HFFc6 (cell line): ENCODE results near the gene CDADC1. TPM values are rescaled to one million over a fixed set of nuclear protein-coding genes. Genes with fewer than 3 reads are reported as not detected.

Source experiments
- DNase-seq: peaks from one replicate; pipeline ENCODE4 v3.0.0-alpha.2; 2018
- H3K27ac Mint-ChIP-seq: 2 replicates; pipeline ENCODE4 v1.8.0; 2020; ENCODE audit warnings: mild to moderate bottlenecking, mixed read lengths
- H3K27me3 Mint-ChIP-seq: 2 replicates; pipeline ENCODE4 v1.8.0; 2021; ENCODE audit warnings: mild to moderate bottlenecking, moderate library complexity, mixed read lengths; ENCODE audit not compliant: insufficient read depth
- H3K36me3 Mint-ChIP-seq: 2 replicates; pipeline ENCODE4 v1.8.0; 2021; ENCODE audit warnings: low read depth, mixed read lengths
- H3K4me1 Mint-ChIP-seq: 2 replicates; pipeline ENCODE4 v1.8.0; 2020; ENCODE audit warnings: low read depth, mixed read lengths
- H3K4me3 Mint-ChIP-seq: 2 replicates; pipeline ENCODE4 v1.8.0; 2020; ENCODE audit warnings: mild to moderate bottlenecking, moderate library complexity, mixed read lengths
- H3K9me3 Mint-ChIP-seq: 2 replicates; pipeline ENCODE4 v1.8.0; 2020; ENCODE audit warnings: mild to moderate bottlenecking, mixed read lengths
- total RNA-seq, 6 experiments: library from RNA; stranded (reverse); fragmentation: NEBNext Ultra II Directional; extraction: Animal tissue kit (Norgen Biotek cat#: 25700); gene quantifications; 2 replicates in 1 of 6; 3 replicates in 5 of 6; pipeline ENCODE4 v1.2.3, GENCODE V29; 2021
- TF ChIP-seq, protein P1 (sequence below): fragments of 200-600 bp; sonication (generic); IDR thresholded peaks from 2 replicates; pipeline ENCODE4 v1.5.0; 2021; ENCODE audit warnings: antibody characterized with exemption, mild to moderate bottlenecking

CDADC1 gene
- total RNA-seq, 6 experiments from 2014 or later, result 5.3 to 8.7 (median 6.8) TPM

DNA sequence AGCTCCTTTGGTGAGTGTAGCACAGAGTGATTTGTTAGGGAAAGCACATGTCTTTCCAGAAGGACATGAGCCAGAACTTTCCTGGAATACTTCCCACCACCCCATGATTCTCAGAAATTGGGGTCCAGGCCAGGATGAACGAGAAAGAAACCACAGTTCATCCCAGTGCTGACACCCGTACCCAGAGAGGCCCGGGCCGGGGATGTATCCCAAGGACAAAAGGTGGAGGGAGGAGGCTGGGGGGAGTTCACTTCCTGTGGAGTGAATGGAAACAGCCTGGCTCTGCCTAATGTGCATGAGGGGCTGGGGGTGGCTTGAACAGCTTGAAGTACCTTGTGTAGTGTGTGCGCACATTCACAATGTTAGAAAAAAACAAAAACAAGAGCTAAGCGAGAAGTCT lies 47.5 kb downstream of the CDADC1 start:
- no peak for DNase-seq
- TF ChIP-seq, protein P1, sequence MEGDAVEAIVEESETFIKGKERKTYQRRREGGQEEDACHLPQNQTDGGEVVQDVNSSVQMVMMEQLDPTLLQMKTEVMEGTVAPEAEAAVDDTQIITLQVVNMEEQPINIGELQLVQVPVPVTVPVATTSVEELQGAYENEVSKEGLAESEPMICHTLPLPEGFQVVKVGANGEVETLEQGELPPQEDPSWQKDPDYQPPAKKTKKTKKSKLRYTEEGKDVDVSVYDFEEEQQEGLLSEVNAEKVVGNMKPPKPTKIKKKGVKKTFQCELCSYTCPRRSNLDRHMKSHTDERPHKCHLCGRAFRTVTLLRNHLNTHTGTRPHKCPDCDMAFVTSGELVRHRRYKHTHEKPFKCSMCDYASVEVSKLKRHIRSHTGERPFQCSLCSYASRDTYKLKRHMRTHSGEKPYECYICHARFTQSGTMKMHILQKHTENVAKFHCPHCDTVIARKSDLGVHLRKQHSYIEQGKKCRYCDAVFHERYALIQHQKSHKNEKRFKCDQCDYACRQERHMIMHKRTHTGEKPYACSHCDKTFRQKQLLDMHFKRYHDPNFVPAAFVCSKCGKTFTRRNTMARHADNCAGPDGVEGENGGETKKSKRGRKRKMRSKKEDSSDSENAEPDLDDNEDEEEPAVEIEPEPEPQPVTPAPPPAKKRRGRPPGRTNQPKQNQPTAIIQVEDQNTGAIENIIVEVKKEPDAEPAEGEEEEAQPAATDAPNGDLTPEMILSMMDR, result no peak
- no peaks in the 10 kb centered on the region; the same call in 1 of the 2 replicates for H3K27me3 Mint-ChIP-seq

DNA sequence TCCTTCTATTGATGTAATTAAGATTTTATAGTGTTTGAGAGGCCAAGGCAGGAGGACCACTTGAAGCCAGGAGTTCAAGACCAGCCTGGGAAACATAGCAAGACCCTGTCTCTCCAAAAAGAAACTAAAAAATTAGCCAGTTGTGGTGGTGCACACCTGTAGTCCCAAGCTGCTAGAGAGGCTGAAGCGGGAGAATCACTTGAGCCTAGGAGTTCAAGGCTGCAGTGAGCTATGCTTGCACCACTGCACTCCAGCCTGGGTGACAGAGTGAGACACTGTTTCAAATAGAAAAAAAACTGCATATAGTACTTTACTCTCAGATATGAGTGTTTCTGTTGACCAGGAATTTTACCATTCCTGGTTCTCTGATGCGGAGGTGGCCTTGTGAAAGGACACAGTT lies 48.9 kb downstream of the CDADC1 start:
- Mint-ChIP-seq H3K9me3 (no peaks in the 10 kb centered on the region), H3K36me3 (no peaks in the 10 kb centered on the region), H3K27ac (no peak overlapping the region), H3K4me3 (no peak overlapping the region), H3K4me1 (peaks cover 31% of the 10 kb centered on the region), H3K27me3 (no peaks in the 10 kb centered on the region; the same call in 1 of the 2 replicates)
- TF ChIP-seq, protein P1, result no peak
- DNase-seq, result no peak

More for the DNA sequence above, 47.5 kb downstream of the CDADC1 start:
- H3K4me1 Mint-ChIP-seq, result peaks cover 20% of the 10 kb centered on the region
- no peak overlapping the region for H3K4me3 Mint-ChIP-seq
- H3K36me3 Mint-ChIP-seq, result no peaks in the 10 kb centered on the region
- H3K27ac Mint-ChIP-seq, result no peak overlapping the region
- no peaks in the 10 kb centered on the region for H3K9me3 Mint-ChIP-seq

DNA sequence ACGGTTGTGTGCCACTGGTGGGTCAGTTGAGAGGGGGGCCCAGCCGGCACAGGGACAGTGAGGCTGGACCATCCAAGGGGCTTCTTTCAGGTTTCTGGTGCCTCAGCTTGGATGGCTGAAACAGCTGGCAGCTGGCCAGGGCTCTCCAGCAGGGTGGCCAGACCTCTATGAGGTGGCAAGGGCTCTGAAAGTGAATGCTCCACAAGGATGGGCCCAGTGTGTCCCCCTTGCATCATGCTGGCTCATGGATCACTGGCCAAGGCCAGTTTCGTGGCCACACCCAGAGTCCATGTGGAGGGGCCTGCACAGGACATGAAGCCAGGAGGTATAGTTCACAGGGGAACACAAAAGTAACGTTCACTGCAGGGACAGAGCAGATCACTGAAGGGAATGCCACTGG lies 49.6 kb downstream of the CDADC1 start:
- no peak for DNase-seq
- Mint-ChIP-seq H3K9me3 (no peaks in the 10 kb centered on the region), H3K4me1 (peaks cover 31% of the 10 kb centered on the region), H3K36me3 (no peaks in the 10 kb centered on the region), H3K4me3 (no peak overlapping the region), H3K27me3 (peaks cover 2% of the 10 kb centered on the region), H3K27ac (no peak overlapping the region)
- TF ChIP-seq, protein P1, result no peak

DNA sequence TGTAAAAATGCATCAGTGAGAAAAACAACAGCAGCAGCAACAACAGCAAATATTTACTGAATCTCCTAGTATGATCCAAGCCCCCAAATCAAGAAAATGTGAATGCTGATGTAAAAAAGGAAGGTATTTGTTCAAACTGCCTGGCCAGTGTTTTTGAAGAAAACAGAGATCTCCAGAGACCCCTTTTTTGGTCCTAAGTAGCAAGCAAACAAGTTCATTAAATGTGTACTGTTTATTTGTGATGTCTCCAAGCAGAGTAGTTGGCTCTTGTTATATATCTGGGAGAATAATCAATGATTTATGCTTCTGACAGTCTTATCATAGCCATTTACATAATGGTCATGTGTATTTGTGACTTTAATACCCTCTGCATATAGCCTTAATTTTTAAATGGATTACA lies 50.7 kb downstream of the CDADC1 start:
- Mint-ChIP-seq H3K36me3 (no peaks in the 10 kb centered on the region), H3K27ac (no peak overlapping the region), H3K4me3 (no peak overlapping the region), H3K4me1 (peaks cover 29% of the 10 kb centered on the region), H3K9me3 (no peaks in the 10 kb centered on the region), H3K27me3 (peaks cover 2% of the 10 kb centered on the region)
- TF ChIP-seq, protein P1, result no peak
- no peak for DNase-seq

DNA sequence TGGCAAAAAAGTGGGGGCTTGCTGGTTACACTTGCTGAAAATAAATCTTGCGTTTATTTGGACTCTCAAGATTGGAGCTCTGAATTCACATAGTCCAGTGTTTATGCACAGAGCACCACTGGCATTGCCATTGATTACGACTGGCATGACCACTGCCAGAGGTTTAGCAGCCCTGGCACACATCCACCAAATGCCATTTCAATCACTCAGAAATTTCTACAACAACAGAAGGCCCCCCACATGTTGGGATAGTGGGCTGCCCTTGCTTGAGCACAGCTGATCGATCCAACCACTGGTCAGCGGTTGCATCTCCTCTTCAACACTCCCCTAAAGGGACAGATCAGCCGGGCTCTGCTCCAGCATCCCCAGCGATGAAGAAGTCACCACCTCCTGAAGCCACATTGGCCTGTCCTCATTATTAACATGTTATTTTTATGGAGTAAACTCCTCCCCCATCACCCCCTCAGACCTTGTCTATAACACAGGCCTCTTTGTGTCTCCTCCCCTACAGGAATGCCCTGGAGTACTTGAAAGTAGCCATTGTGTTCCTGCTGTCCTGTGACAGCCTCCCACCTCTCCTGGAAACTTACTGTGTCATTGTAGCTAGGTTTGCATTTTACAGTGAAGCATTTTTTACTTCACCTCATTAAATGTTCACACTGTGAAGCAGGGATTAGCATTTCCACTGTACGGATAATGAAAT lies 51.3 kb downstream of the CDADC1 start:
- DNase-seq, result no peak
- Mint-ChIP-seq H3K4me1 (peaks cover 34% of the 10 kb centered on the region), H3K27ac (no peak overlapping the region), H3K4me3 (no peak overlapping the region), H3K9me3 (no peaks in the 10 kb centered on the region), H3K27me3 (peaks cover 2% of the 10 kb centered on the region), H3K36me3 (no peaks in the 10 kb centered on the region)
- TF ChIP-seq, protein P1, result no peak
